GM19328 (cell line): Measurements from ENCODE around the gene CNGB1.
"Not testable (repeated sequence)": the region's sequence is repeated elsewhere in the genome, so short reads cannot be mapped to it uniquely, and the experiment has no call there.

ENCODE experiments used
- ATAC-seq: cut with Tn5 transposase; IDR thresholded peaks from one replicate; pipeline ENCODE4 v1.9.1; 2021; ENCODE audit warnings: mild to moderate bottlenecking, moderate library complexity; ENCODE audit not compliant: unreplicated experiment

The CNGB1 gene

DNA sequence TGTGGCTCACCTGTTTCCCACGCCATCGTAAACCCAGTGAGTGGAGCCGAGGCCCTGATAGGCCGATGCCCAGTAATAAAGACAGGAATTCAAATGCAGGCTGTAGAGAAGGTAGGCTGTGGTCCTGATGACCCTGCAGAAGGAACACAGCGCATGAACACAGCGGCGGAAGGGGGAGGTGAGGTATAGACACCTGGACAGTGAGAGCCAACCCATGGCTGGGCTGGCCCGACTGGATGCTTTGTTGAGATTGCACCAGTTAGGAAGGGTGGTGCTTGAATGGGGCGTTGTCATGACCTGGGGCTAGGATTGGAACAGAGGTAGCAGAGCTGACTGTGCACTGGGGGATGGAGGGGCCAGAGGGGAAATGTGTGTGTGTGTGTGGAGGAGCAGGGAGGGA, 59.2 kb downstream of the CNGB1 start:
- ATAC-seq = no peak

DNA sequence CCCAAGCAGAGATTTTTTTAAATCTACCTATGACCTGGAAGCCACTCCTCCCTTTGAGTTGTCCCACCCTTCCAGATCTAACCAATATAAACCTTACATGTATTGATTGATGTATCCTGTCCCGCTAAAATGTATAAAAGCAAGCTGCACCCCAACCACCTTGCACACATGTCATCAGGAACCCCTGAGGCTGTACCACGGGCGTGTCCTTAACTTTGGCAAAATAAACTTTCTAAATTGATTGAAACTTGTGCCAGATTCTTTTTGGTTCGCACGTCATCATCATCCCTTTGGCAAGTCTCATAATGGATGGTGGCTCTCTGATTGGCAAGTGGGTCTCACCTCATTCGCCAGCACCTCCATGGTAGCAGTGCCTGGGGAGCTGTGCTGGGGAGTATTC, 60.2 kb downstream of the CNGB1 start:
- ATAC-seq = no peak

DNA sequence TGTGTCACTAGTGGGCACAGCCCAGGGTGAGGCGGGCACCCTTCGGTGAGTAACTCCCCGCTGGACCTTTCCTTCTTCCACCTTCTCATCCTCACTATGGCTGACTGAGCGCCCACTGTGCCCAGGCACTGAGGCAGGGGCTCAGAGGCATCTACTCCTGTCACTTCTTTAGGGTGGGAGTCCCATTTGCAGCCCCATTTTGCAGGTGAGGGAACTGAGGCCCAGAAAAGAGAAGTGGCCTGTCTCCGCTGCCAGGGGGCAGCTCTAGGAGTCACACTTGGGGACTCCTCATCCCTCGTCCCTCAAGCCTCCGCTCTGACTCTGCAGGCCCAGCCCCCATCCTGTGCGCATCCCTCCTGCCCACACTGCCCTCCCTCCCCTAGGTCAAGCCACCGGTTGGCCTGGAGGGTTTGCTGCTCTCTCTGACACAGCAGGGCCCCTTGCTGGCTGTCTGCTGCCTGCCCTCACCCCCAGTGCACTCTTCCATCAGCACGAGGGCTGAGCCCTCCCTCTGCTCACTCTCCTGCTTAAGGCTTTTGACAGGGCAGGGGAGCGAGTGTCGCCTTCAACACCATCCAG, 62.4 kb downstream of the CNGB1 start:
- no peak for ATAC-seq

DNA sequence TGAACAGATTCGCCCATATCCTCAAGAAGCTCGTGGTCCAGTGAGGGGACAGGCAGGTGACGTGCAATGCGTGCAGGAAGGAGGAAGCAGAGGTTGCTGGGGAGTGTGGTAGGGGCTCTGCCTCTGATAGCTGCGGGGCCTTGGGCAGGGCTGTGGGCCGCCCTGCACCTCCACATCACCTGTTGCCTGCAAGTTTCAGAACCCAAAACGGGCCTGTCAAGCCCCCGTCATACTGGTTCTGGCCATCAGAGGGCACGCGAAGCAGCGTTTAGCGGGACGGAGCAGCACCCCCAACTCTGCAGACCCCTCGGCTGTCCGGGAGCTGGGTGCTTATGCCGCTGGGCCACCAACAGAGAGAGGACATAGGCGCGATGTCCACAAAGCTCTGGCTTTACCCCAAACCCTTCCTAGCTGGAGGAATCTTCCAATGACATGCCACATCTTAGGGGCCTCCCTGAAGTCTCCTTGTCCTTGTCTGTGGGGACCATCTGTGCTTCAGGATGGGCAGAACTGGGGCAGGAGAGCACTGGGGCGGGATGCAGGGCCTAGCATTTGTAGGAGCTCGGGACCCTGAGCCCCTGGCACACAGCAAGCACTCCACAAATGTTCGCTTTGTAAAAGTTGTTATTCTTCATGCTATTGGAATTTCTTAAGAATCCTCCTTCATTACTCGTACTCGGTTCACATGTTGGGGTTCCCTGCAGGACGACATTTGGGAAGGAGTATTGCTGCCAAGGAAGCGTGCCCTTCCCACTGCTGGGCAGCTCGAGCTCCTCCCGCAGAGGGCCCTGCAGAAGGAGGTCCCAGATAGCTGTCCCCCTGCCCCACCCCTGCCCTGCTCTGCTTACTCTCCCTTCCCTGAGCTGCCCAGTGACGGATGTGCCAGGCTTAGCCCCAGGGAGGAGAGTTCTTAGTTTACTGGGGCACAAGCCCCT, 64.3 kb downstream of the CNGB1 start:
- no peak for ATAC-seq

DNA sequence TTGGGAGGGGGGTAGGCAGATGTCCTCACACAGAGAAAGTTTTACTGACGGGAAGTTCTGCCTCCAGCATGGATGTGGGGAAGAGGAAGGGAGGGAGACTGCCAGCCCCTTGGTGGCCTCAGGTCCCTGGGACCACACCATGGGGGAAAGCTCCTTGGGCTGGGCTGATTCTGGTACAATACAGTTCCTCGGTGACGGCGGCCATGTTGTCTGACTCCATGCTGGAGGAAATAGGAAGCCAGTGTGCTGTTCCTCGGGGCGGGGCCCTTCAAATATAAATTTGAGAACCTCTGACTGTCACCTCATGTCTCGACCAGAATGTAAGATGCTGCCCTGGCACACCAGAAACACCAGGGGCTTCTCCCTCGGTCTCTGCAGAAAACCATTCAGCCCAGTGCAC, 66.8 kb downstream of the CNGB1 start:
- ATAC-seq = no peak

DNA sequence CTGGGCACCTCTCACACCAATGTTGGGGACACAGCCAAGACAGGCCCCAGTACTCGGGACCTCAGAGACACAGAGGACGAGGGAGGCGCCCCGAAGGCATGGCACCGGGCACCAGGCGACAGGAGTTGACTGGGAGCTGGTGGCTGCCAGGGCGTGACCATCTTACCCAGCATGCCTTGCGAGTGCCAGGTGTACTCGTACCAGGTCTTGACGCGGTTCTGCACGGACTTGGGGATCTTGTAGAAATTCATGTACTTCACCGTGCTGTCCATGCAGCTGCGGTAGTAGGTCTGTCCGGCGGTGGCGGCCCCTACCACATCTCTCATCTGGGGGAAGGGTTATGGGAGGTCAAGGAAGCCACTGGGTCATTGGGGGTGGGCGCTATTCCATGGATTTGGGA, 67.3 kb downstream of the CNGB1 start:
- ATAC-seq = no peak

DNA sequence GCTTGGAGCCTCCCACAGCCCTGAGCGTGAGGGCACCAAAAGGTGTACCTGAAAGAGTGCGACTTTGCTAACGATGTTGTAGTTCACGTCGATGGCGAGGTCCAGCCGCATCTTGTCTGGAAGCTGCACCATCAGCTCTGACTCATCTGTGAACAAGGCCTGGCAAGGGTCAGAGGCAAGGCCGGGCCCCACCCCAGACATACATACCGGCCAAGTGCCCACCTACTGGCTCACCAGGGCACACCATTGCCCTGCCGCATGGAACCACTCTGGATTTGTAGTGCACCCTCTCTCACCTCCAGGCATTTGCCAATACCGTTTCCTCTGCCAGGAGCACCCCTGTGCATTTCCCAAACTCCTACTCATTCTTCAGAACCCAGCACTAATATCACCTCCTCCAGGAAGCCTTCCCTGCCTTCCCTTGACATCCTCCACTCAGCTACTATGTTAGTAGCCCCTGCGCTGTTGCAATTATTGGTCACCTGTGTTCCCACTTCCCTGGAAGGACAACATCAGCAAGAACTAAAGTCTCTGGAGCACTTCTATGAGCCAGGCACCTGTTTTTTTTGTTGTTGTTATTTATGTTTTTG, 69.4 kb downstream of the CNGB1 start:
- no peak for ATAC-seq

DNA sequence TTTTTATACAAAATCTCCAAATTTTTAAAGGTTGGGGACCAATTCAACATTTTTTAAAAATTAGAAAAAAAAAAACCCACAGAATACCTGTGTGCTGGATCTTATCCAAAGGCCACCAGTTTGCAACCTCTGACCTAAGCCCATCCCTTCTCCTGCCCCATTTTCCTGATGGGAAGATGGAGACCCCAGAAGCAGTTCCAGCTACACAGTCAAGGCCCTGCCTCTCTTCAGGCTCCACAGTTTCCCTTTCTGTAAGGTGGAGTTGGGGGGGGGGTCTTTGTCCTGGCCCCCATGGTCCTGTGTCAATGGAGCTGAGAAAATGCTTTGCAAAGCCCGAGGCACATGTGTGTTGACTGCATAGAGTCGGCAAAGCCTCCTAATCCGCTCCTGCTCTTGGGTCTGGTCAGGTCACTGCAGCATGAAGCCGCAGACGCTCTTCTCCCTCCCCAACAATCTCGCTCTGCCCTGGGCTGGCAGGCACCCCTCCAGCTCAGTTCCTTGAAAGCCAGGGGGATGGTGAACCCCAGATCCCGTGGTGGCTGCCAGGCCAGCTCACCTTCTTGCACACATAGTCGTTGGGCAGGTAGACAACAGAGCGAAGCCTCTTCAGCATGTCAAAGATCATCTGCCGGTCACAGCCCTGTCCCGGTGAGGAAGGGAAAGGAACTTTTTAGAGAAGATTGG, 70.0 kb downstream of the CNGB1 start:
- ATAC-seq = no peak

DNA sequence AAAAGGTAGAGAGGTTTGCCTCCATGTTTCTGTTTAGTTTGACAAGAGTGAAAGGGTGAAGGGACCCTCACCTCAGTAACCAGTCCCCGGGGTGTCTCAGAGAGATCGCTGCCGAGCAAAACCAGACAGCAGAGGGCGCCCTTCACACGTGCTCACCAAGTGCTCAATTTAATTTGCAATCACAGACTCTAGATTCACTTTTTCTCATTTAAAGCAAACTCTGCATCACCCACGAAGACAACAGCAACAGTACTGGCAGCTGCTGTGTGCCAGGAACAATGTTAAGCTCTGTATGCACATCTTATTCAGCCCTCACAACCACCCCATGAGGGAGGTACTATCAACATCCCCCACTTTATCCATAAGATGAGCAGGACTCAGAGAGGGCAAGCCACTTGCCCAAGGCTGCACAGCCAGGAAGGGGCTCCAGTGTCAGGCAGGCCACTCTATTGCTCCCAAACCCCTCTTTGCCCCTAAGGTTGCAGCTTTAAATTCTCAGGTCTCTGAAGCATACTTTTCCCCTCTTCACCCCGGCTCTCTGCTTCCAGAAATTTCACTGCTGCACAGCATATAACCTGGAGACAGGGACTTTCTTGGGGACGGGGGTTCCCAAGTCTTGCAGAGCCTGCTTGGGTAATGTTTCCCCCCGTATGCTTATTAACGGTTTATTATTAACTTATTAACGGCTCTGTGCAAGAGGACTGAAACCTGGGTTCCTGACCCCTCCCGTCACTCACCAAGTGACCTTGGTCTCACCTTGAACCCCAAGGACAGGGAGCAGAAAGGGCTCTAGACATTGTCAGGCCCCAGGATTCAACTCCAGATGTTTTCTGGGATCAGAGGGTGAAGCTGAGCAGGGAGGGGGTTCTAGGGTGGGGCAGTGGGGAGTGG, 70.9 kb downstream of the CNGB1 start:
- no peak for ATAC-seq

DNA sequence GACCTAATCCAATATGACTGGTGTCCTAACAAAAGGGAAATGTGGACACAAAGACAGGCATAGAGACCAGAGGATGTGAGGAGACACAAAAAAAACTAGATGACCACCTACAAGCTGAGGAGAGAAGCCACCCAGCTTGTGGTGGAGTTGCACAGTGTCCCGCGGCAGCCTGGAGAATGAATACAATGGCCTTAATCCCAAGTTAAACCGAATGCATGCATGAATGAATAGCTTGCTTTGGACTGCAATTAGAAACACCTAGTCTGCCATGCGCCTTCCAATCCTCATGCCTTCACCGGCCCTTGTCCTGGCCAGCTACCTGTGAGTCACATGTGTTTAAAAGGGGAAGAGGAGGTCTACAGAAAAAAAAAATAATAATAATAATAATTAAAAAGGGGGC, 72.0 kb downstream of the CNGB1 start:
- no peak for ATAC-seq

DNA sequence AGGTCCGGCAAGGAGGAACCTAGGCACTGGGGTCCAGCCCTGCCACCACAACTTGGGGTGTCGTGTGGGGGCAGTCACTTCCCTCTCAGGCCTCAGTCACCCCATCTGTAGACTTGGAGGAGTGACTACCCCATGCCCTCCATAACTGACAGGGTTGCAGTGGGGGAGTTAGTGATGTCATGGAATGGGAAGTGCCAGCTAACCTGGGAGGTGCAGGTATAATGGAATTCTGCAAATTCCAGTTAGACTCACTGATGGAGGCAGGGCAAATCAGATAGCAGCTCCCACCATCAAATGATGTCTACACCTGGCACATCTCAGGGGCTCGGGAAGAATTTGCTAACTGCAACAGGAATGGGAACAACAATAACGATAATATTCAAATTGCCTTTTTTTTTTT, 72.9 kb downstream of the CNGB1 start:
- no peak for ATAC-seq

DNA sequence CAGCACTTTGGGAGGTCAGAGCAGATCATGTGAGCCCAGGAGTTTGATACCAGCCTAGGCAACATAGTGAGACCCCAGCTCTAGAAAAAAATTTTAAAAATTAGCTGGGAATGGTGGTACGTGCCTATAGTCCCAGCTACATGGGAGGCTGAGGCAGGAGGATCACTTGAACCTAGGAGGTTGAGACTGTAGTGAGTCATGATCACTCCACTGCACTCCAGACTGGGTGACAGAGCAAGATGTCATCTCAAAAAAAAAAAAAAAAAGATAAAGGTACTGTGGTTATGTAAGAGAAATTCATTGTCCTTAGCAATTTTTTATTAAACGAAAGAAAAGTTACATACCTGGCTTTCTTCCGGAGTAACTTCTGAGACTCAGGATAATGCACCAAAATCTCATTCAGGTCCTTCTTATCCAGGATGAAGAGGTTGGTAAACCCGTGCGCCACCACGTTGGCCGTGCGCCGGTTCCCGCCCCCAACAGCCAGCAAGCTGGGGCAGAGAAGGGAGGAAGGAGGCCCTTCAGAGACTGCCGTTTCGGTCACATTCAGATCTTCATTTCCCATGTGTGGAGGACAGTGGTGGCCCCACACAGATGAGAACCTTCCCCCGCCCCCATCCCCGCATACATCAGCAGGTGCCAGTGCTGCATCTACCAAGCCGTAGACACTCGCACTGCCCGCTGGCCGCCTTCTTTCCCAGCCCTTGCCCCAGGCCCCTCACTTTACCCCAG, 73.7 kb downstream of the CNGB1 start:
- no peak for ATAC-seq

DNA sequence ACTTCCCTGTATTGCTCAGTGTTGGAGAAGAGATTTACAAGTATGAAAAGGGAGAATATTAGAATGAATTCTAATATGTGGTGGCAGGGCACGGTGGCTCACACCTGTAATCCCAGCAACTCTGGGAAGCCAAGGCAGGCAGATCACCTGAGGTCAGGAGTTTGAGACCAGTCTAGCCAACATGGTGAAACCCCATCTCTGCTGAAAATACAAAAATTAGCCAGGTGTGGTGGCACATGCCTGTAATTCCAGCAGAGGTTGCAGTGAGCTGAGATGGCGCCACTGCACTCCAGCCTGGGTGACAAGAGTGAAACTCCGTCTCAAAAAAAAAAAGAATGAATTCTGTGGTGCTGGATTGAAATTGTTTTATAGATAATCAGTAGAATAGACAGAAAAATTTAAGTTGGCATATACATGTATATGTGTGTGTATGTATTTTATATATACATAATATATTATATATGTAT, 75.8 kb downstream of the CNGB1 start:
- ATAC-seq = not testable (repeated sequence)

DNA sequence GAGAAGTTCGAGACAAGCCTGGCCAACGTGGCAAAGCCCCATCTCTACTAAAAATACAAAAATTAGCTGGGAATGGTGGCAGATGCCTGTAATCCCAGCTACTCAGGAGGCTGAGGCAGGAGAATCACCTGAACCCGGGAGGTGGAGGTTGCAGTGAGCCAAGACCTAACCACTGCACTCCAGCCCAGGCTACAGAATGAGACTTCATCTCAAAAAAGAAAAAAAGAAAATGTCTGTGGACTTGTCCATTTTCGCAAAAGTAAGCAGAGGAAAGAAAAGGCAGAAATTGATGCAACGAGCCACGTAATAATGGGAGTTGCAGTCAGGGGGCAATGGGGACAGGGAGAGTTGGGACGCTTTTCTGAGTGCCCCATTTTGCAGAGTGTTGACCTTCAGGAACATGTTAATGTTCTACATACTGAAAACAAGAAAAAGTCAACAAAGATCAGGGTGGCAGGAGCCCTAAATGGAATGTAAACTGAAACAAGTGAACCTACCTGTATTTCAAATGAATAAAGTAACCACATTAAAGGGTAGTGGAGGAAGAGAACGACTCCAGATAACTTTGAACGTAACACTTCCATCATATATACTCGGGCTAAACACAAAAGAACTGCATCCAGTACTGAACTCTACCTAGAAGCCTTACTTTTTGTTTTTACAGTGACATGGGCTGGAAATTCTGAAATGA, 76.4 kb downstream of the CNGB1 start:
- no peak for ATAC-seq

DNA sequence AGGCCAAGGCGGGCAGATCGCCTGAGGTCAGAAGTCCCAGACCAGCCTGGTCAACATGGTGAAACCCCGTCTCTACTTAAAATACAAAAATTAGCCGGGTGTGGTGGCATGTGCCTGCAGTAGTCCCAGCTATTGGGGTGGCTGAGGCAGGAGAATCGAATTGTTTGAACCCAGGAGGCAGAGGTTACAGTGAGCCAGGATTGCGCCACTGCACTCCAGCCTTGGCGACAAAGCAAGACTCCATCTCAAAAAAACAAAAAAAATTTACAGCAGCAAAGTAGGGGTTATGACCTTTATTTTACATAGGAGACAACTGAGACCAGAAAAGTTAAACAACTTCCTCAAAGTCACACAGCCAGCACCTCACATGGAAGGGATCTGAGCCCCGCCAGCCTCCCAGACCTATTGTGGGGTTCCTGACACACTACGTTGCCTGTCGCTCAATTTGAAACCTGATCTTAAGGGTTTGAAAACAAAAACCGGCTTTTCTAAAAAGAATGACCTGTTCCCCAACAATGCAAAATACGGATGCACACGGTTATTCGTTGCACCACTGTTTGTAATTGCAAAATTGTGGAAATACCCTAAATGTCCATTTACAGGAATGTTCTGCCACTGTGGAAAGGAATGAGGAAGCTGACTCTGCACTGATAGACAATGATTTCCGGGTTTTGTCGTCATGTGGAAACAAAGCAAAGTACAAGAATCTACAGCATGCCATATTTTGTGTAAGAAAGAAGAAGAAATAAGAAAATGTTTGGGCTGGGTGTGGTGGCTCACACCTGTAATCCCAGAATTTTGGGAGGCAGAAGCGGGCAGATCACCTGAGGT, 77.2 kb downstream of the CNGB1 start:
- no peak for ATAC-seq

DNA sequence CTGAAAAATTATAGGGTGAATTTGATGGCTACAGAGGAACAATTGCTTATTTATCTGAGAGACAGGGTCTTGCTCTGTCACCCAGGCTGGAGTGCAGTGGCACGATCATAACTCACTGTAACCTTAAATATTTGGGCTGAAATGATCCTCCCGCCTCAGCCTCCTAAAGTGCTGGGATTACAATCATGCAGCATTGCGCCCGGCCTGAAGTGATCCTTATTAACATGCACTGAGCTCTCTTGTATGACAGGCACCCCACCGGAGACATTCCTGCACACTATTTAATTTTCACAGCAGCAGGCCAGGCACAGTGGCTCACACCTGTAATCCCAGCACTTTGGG, 77.7 kb downstream of the CNGB1 start:
- ATAC-seq = no peak

DNA sequence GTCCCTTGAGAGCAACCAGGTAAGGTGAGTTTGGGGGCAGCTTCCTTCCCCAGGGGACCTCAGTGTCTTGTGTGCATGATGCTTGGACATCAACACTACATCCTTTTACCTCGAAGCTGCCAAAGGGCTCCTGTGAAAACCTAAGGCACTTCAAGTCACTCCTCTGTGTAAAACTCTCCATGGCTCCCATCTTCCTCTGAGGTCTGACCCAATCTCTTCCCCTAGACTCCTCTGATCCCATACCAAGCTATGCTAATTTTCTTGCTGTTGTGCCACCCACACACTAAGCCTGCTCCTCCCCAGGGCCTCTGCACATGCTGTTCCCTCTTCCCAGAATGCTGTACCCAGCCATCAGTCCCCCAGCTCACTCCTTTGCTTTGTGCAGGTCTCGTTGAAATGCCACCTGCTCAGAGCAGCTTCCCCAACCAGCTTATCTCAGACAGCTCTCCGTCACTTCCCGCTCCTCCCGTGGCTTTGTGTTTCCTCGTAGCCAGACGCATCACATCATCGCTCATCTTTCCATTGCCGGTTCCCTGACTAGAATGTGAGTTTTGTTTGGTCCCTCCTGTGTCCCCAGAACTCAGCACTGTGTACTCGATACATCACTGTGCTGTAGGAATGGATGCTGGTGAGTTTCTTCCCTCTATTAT, 78.4 kb downstream of the CNGB1 start:
- no peak for ATAC-seq

DNA sequence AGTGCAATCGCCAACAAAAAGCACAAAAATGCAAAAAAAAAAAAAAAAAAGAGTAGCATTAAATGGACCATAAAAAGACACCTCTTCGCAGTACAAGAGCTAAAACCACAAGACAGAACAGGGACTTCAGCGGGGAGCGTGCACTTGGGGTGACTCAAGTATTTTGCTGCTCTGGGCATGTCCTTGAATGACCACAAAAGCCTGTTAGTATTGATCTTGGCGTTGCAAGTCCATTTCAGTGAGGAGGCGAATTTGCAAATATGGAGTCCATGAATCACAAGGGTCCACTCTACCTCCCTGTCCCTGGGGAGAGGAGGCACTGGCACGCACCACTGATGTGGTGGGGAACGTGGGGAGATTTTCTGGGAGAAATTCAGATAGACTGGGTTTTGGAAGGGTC, 78.9 kb downstream of the CNGB1 start:
- no peak for ATAC-seq
